Uterus (tissue), 2 donors: ENCODE data around the gene HAUS5.

Source experiments
- CTCF ChIP-seq, 4 experiments: fragments of 200-600 bp in 2 of 4; fragments of 450-650 bp in 2 of 4; sonication (generic) in 2 of 4; IDR thresholded peaks; one replicate each; pipeline ENCODE4 v1.5.1; 2016 to 2019; ENCODE audit warnings: antibody characterized with exemption in 4 of 4, mild to moderate bottlenecking in 2 of 4, moderate library complexity in 1 of 4
- POLR2A ChIP-seq, 2 donors: fragments of 450-650 bp; IDR thresholded peaks; one replicate each; pipeline ENCODE4 v1.6.1; 2016; ENCODE audit warnings: antibody characterized with exemption in 2 of 2, mild to moderate bottlenecking in 1 of 2, moderate library complexity in 1 of 2

- no peak for TF ChIP-seq CTCF (IDR thresholded peaks at IDR 0.05)
- no peak for TF ChIP-seq POLR2A (IDR thresholded peaks at IDR 0.05)
These were observed 10.9 kb downstream of the HAUS5 start for GRCh38 chr19:35623327-35624010.
